Measurements from ENCODE around the gene ABCC1.

DNA sequence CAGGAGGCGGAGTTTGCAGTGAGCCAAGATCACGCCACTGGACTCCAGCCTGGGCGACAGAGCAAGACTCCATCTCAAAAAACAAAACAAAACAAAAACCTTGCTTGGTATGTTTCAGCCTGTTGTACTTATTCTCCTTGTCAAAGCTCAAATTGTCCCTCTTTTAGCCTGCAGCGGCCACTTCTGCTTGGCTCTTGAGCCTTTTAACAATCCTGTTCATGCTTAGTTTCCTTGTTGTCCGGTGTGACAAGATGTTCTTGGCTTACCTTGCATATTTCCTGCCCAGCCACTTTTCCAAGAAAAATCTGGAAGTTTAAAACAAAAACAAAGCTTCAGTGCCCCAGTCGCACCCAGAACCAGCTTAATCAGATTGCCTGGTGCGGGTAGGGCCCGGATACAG lies 81.0 kb downstream of the ABCC1 start:
- TF ChIP-seq, protein P1, sequence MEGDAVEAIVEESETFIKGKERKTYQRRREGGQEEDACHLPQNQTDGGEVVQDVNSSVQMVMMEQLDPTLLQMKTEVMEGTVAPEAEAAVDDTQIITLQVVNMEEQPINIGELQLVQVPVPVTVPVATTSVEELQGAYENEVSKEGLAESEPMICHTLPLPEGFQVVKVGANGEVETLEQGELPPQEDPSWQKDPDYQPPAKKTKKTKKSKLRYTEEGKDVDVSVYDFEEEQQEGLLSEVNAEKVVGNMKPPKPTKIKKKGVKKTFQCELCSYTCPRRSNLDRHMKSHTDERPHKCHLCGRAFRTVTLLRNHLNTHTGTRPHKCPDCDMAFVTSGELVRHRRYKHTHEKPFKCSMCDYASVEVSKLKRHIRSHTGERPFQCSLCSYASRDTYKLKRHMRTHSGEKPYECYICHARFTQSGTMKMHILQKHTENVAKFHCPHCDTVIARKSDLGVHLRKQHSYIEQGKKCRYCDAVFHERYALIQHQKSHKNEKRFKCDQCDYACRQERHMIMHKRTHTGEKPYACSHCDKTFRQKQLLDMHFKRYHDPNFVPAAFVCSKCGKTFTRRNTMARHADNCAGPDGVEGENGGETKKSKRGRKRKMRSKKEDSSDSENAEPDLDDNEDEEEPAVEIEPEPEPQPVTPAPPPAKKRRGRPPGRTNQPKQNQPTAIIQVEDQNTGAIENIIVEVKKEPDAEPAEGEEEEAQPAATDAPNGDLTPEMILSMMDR (optimal IDR thresholded peaks at IDR 0.05 in 1 of 3, IDR thresholded peaks at IDR 0.05 in 1 of 3, conservative IDR thresholded peaks at IDR 0.05 in 1 of 3; ENCODE audit: extremely low read depth in 1 of 3, insufficient read depth in 2 of 3, low read length in 3 of 3): no peak
- TF ChIP-seq EZH2 (IDR thresholded peaks at IDR 0.05; ENCODE audit: low read length): no peak
